ENCODE measurements around the gene IL17RD. TPM values are rescaled to one million over a fixed set of nuclear protein-coding genes. Genes with fewer than 3 reads are reported as not detected.
A peak's percentile ranks its signal among the peaks of the same experiment; 100 is the strongest.

The IL17RD gene
- total and polyA plus RNA-seq, 2 of the 13 experiments (the other 11 are each of a cell fraction or from before 2014, with no cell fraction given) = 0.28 to 0.31 TPM

DNA sequence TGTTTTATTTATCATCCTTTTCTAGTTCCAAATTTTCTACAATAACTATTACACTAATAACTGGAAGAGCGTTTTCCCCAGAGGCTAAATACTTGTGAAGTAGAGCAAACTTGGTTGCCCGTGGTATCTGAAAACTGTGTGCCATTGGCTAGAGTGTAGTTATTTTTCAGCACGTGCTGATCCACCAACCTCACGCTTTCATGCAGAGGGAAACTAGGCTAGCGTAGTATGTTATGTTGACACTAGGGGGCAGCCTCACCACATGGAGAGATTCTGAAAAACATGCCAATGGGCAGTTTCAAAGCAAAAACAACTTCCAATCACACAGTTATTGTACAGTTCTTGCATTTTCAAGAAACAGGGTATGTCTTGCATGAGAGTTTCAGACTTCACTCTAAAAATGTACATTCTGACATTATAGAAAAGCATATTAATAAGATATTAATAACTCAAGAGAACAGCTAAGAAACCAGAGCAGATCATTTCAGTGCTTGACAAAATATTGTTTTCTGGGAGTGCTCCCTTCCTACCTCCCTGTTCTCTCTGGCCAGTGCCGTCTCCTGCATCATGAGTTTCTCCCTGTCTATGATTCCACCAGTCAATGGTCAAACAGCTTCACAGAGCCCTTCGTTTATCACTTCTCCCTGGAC is 65.0 kb downstream of the IL17RD start (continued):
- TF ChIP-seq ZNF350 (CRISPR knock-in tag; IDR thresholded peaks at IDR 0.05; ENCODE audit: borderline replicate concordance, low read depth) (no peak), ZNF383 (CRISPR knock-in tag; IDR thresholded peaks at IDR 0.05; ENCODE audit: borderline replicate concordance) (no peak), ZNF205 (CRISPR knock-in tag; IDR thresholded peaks at IDR 0.05) (peak; percentile 65; the same call in 1 of the 2 replicates), ZNF672 (CRISPR knock-in tag; IDR thresholded peaks at IDR 0.05) (no peak), TOE1 (CRISPR knock-in tag; IDR thresholded peaks at IDR 0.05) (no peak), BHLHE40 (IDR thresholded peaks at IDR 0.05; ENCODE audit: low read length) (peak; percentile 97), FOXM1 (CRISPR knock-in tag; IDR thresholded peaks at IDR 0.05) (no peak), PCBP1 (IDR thresholded peaks at IDR 0.05; ENCODE audit: borderline replicate concordance, low read depth, low read length) (no peak), ARNT2 (CRISPR knock-in tag; IDR thresholded peaks at IDR 0.05; ENCODE audit: low read depth) (no peak), EP300 (IDR thresholded peaks at IDR 0.05; ENCODE audit: low read depth in 2 of 2, low read length in 2 of 2) (no peak), EP300 (CRISPR knock-in tag; IDR thresholded peaks at IDR 0.05; ENCODE audit: borderline replicate concordance) (no peak), ZNF543 (CRISPR knock-in tag; IDR thresholded peaks at IDR 0.05) (no peak), SRSF9 (IDR thresholded peaks at IDR 0.05; ENCODE audit: borderline replicate concordance, insufficient read depth, low read depth, low read length, poor library complexity, severe bottlenecking) (no peak), CCAR2 (optimal IDR thresholded peaks at IDR 0.05; ENCODE audit: low read depth, low read length) (no peak), ZNF33B (CRISPR knock-in tag; IDR thresholded peaks at IDR 0.05) (no peak), ZNF143 (CRISPR knock-in tag; IDR thresholded peaks at IDR 0.05) (no peak), POLR2G (IDR thresholded peaks at IDR 0.05; ENCODE audit: low read depth, low read length) (no peak), EZH2 (conservative IDR thresholded peaks at IDR 0.05; ENCODE audit: low read depth, low read length) (no peak), ZNF333 (CRISPR knock-in tag; IDR thresholded peaks at IDR 0.05; ENCODE audit: borderline replicate concordance) (no peak)
- TF ChIP-seq, protein P1, sequence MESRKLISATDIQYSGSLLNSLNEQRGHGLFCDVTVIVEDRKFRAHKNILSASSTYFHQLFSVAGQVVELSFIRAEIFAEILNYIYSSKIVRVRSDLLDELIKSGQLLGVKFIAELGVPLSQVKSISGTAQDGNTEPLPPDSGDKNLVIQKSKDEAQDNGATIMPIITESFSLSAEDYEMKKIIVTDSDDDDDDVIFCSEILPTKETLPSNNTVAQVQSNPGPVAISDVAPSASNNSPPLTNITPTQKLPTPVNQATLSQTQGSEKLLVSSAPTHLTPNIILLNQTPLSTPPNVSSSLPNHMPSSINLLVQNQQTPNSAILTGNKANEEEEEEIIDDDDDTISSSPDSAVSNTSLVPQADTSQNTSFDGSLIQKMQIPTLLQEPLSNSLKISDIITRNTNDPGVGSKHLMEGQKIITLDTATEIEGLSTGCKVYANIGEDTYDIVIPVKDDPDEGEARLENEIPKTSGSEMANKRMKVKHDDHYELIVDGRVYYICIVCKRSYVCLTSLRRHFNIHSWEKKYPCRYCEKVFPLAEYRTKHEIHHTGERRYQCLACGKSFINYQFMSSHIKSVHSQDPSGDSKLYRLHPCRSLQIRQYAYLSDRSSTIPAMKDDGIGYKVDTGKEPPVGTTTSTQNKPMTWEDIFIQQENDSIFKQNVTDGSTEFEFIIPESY (CRISPR knock-in tag; IDR thresholded peaks at IDR 0.05) = 0 out of 2 replicates have a peak, but pooled peaks have one; percentile 13
- TF ChIP-seq, protein P2, sequence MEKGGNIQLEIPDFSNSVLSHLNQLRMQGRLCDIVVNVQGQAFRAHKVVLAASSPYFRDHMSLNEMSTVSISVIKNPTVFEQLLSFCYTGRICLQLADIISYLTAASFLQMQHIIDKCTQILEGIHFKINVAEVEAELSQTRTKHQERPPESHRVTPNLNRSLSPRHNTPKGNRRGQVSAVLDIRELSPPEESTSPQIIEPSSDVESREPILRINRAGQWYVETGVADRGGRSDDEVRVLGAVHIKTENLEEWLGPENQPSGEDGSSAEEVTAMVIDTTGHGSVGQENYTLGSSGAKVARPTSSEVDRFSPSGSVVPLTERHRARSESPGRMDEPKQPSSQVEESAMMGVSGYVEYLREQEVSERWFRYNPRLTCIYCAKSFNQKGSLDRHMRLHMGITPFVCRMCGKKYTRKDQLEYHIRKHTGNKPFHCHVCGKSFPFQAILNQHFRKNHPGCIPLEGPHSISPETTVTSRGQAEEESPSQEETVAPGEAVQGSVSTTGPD (CRISPR knock-in tag; IDR thresholded peaks at IDR 0.05) = no peak
- TF ChIP-seq, protein P3, sequence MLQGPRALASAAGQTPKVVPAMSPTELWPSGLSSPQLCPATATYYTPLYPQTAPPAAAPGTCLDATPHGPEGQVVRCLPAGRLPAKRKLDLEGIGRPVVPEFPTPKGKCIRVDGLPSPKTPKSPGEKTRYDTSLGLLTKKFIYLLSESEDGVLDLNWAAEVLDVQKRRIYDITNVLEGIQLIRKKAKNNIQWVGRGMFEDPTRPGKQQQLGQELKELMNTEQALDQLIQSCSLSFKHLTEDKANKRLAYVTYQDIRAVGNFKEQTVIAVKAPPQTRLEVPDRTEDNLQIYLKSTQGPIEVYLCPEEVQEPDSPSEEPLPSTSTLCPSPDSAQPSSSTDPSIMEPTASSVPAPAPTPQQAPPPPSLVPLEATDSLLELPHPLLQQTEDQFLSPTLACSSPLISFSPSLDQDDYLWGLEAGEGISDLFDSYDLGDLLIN (CRISPR knock-in tag; IDR thresholded peaks at IDR 0.05; ENCODE audit: borderline replicate concordance) = no peak
- TF ChIP-seq, protein P4, sequence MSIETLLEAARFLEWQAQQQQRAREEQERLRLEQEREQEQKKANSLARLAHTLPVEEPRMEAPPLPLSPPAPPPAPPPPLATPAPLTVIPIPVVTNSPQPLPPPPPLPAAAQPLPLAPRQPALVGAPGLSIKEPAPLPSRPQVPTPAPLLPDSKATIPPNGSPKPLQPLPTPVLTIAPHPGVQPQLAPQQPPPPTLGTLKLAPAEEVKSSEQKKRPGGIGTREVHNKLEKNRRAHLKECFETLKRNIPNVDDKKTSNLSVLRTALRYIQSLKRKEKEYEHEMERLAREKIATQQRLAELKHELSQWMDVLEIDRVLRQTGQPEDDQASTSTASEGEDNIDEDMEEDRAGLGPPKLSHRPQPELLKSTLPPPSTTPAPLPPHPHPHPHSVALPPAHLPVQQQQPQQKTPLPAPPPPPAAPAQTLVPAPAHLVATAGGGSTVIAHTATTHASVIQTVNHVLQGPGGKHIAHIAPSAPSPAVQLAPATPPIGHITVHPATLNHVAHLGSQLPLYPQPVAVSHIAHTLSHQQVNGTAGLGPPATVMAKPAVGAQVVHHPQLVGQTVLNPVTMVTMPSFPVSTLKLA (IDR thresholded peaks at IDR 0.05) = peak; percentile 73
- TF ChIP-seq, protein P5, sequence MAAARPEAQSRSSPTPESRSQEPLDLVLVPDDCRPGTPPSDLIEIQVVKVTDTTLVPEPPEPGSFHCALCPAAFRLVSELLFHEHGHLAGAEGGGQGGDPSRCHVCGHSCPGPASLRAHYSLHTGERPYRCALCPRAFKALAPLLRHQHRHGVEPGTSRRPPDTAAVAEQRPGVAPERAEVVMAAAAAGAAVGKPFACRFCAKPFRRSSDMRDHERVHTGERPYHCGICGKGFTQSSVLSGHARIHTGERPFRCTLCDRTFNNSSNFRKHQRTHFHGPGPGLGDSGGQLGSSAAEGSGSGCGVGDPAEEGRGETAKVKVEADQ (CRISPR knock-in tag; IDR thresholded peaks at IDR 0.05; ENCODE audit: borderline replicate concordance) = no peak

All from HepG2 (cell line).